Measurements from ENCODE around the gene DRD3. TPM values are rescaled to one million over a fixed set of nuclear protein-coding genes. Genes with fewer than 3 reads are reported as not detected.

The DRD3 gene
- total and polyA plus RNA-seq, 3 donors from 2014 or later = 0.37 to 0.94 (median 0.39) TPM

DNA sequence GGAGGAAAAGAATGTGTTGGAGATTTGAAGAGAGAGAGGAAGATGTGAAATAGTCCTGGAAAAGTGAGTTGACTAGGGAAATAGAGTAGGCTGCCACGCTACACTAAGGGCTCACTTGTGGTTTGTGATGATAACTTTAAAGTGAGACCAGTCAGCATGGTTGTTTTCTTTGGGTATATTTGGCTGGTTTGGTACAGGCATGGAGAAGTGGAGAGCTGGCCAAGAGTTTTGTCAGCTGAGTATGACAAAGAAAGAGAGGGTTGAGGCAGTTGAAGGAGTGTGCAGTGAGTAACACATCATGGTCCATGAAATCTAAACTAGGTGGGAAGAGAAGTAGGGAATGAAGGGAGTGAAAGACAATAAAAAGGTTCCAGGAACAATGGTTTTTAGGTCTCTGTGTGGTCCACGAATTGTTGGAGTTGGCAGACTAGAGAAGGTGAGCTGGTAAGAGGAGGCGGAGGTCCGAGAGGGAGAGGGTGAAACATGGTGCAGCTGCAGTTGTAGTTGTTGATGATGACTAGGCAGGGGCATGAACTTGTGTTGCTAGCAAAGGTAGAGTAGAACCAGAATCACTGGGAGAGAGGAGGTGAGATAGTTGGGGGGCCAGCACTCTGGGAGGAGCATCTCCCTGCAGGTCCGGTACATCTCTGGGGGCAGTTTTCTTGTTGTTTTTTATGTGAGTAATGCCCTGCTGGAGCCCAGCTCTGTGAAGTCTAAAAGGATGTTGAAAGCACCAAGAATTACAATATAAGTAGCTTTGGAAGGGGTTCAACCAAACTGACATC is 37.5 kb upstream of the DRD3 start:
- Histone ChIP-seq H3K27me3 (no peaks in the 10 kb centered on the region), H3K4me3 (no peak overlapping the region), H3K27ac (no peak overlapping the region), H3K4me1 (no peaks in the 10 kb centered on the region), H3K36me3 (ENCODE audit: low read depth, missing control alignments) (no peaks in the 10 kb centered on the region), H3K9me3 (no peaks in the 10 kb centered on the region)
- TF ChIP-seq, protein P1, sequence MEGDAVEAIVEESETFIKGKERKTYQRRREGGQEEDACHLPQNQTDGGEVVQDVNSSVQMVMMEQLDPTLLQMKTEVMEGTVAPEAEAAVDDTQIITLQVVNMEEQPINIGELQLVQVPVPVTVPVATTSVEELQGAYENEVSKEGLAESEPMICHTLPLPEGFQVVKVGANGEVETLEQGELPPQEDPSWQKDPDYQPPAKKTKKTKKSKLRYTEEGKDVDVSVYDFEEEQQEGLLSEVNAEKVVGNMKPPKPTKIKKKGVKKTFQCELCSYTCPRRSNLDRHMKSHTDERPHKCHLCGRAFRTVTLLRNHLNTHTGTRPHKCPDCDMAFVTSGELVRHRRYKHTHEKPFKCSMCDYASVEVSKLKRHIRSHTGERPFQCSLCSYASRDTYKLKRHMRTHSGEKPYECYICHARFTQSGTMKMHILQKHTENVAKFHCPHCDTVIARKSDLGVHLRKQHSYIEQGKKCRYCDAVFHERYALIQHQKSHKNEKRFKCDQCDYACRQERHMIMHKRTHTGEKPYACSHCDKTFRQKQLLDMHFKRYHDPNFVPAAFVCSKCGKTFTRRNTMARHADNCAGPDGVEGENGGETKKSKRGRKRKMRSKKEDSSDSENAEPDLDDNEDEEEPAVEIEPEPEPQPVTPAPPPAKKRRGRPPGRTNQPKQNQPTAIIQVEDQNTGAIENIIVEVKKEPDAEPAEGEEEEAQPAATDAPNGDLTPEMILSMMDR (IDR thresholded peaks at IDR 0.05) = no peak
- no peak for TF ChIP-seq POLR2A (IDR thresholded peaks at IDR 0.05)
- DNase-seq = no peak
- 90% methylated on average over 5 of the region's 5 CpGs for WGBS, 2 donors
- intact Hi-C loops (cut with DNase I; ENCODE audit: low total_unique reads) = no loop called here

GRCh38 chr3:114214542-114215341 is 35.9 kb upstream of the DRD3 start:
- H3K4me3 ChIP-seq = no peak overlapping the region
- intact Hi-C loops (cut with DNase I; ENCODE audit: low total_unique reads) = no loop called here

GRCh38 chr3:114213627-114214541 is 35.0 kb upstream of the DRD3 start:
- Histone ChIP-seq H3K4me3 (no peak overlapping the region), H3K9me3 (no peaks in the 10 kb centered on the region), H3K4me1 (no peaks in the 10 kb centered on the region), H3K36me3 (ENCODE audit: low read depth, missing control alignments) (no peaks in the 10 kb centered on the region), H3K27me3 (no peaks in the 10 kb centered on the region), H3K27ac (no peak overlapping the region)
- DNase-seq = no peak
- TF ChIP-seq, protein P1 (IDR thresholded peaks at IDR 0.05) = no peak
- intact Hi-C loops (cut with DNase I; ENCODE audit: low total_unique reads) = no loop called here
- 50 to 63% methylated on average over 19 of the region's 19 CpGs for WGBS, 2 donors

More at GRCh38 chr3:114214542-114215341, 35.9 kb upstream of the DRD3 start:
- H3K36me3 ChIP-seq (ENCODE audit: low read depth, missing control alignments) = no peaks in the 10 kb centered on the region
- H3K27ac ChIP-seq = no peak overlapping the region
- TF ChIP-seq, protein P1 (IDR thresholded peaks at IDR 0.05) = no peak
- no peak for TF ChIP-seq POLR2A (IDR thresholded peaks at IDR 0.05)
- H3K4me1 ChIP-seq = no peaks in the 10 kb centered on the region
- H3K27me3 ChIP-seq = no peaks in the 10 kb centered on the region
- H3K9me3 ChIP-seq = no peaks in the 10 kb centered on the region
- no peak for DNase-seq
- WGBS, 2 donors = 76 to 88% methylated on average over 6 of the region's 6 CpGs

DNA sequence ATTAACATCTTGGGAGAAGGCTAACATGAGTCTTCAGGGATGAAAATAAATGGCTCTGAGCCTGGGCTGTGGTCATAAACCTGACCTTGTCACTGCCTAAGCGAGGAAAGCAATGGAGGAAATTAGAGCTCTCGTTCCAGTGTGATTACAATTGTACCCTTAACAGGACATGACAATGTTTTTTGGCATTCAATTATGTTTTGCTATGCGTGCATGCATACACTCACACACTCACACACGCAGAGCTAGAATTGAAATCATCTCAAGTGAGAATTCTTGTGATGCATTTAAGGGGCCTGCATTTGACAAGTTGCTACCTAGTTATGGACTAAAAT is 34.4 kb upstream of the DRD3 start:
- H3K27ac ChIP-seq = no peak overlapping the region
- TF ChIP-seq POLR2A (IDR thresholded peaks at IDR 0.05) = no peak
- TF ChIP-seq, protein P1 (IDR thresholded peaks at IDR 0.05) = no peak
- no peaks in the 10 kb centered on the region for H3K4me1 ChIP-seq
- intact Hi-C loops (cut with DNase I; ENCODE audit: low total_unique reads) = no loop called here
- DNase-seq = no peak
- no peaks in the 10 kb centered on the region for H3K27me3 ChIP-seq
- WGBS, 2 donors = 66 to 68% methylated on average over 4 of the region's 4 CpGs
- H3K4me3 ChIP-seq = no peak overlapping the region
- no peaks in the 10 kb centered on the region for H3K9me3 ChIP-seq
- no peaks in the 10 kb centered on the region for H3K36me3 ChIP-seq (ENCODE audit: low read depth, missing control alignments)
